Fibroblast of the aortic adventitia (primary cell): ENCODE results near the gene TADA2B. TPM values are rescaled to one million over a fixed set of nuclear protein-coding genes. Genes with fewer than 3 reads are reported as not detected.

Source experiments
- DNase-seq: peaks from one replicate; pipeline ENCODE4 v3.0.0-alpha.2; 2010; ENCODE audit warnings: low read depth
- H3K4me3 ChIP-seq: 2 replicates; pipeline ENCODE4 v1.5.1; 2011; ENCODE audit warnings: low read depth, mild to moderate bottlenecking, control low read depth, low read length, moderate library complexity
- CTCF ChIP-seq: IDR thresholded peaks from 2 replicates; pipeline ENCODE4 v1.5.1; 2011; ENCODE audit warnings: mild to moderate bottlenecking, low read length, control low read depth, inconsistent platforms; ENCODE audit not compliant: insufficient read depth
- total RNA-seq: library from RNA; depleted of rRNA; stranded (reverse); fragments of >200 nt; gene quantifications from 2 replicates; pipeline ENCODE4 v1.2.3, GENCODE V29; 2012; ENCODE audit warnings: low replicate concordance

Gene TADA2B
- 5.6 and 11.5 TPM in 2 replicates for total RNA-seq

DNA sequence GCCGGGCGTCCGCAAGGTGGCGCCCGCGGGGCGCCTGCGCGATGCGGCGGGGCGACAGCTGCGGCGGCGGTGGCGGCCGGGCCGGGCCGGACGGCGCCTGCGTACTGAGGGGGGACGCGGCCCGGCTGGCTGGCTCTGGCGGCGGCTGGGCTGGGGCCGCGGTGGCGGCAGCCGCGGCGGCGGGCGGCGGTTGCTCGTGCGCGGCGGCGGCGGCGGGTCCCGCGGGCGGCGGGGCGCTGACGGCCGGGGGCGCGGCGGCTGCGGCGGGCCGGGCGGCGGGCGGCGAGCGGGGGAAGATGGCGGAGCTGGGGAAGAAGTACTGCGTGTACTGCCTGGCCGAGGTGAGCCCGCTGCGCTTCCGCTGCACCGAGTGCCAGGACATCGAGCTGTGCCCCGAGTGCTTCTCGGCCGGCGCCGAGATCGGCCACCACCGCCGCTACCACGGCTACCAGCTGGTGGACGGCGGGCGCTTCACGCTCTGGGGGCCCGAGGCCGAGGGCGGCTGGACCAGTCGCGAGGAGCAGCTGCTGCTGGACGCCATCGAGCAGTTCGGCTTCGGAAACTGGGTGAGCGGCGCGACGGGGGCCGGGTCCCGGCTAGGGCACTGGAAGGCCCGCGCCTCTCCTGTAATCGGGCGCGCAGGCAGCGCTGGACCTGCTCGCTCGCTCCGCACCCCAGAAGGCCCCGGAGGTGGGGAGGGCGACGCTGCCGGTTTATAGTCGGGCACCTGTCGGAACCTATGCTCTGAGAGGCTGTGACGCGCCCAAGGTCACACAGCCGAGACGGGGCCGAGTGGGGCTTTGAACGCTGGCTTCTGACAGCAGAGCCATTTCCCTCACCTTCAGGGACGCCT, at the start of gene TADA2B:
TSS of gene TADA2B (plus strand) at position 89 of the 853 bp plus-strand sequence. CDS start at position 297, 208 bp downstream.
- peak; percentile 37 for DNase-seq
- H3K4me3 ChIP-seq: peak within 1 kb of the TSS; percentile 91
- peak; percentile 35 for TF ChIP-seq CTCF

GRCh38 chr4:6996481-6996880, 46.7 kb upstream of the TADA2B start:
- H3K4me3 ChIP-seq: no peak overlapping the region
- no peak for DNase-seq
- no peak for TF ChIP-seq CTCF

DNA sequence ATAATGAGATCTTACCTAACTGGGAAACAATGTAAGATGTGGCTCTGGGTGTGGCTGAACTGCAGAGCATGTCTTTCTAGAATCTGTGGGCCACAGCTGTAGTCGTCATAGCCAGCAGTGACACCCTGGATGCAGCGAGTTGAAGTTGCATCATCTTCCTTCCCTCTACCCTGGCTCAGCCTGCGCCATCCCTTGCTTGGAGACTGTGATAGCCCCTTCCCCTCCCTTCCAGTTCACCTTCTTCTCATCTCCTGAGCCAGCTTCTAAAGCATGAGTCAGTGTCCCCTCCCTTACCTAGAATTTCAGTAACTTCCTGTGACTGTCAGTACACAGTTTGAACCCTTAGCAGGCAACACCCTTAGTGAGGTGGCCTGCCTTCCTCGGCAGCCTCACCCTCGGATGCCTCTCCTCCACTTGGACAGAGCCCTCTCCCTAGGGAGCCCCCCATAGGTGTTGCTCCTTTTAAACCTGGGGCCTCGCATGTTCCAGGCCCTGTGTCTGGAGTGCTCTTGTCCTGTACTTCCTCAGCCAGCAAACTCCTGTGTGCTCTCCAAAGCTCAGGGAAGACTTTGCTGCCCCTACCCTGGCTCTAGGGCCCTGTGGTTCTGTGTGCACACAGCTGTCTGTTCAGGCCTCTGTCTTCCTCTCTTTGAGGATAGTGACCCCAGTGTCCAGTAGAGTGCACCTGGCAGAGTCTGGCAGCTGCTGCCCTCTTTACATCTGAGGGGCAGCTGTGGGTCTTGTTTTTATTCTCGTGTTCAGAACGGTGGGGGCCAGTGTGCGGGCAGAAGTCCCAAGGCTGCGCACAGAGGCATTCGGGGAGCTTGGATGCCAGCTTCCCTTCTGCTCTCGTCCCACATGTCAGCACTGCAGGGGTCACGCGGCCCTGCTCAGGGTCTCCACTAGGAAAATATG, 43.7 kb upstream of the TADA2B start:
- no peak for DNase-seq
- no peak overlapping the region for H3K4me3 ChIP-seq
- TF ChIP-seq CTCF: no peak

- no peak for DNase-seq
- no peak for TF ChIP-seq CTCF
- H3K4me3 ChIP-seq: no peak overlapping the region
These were observed 42.6 kb upstream of the TADA2B start for GRCh38 chr4:7000421-7001176.

DNA sequence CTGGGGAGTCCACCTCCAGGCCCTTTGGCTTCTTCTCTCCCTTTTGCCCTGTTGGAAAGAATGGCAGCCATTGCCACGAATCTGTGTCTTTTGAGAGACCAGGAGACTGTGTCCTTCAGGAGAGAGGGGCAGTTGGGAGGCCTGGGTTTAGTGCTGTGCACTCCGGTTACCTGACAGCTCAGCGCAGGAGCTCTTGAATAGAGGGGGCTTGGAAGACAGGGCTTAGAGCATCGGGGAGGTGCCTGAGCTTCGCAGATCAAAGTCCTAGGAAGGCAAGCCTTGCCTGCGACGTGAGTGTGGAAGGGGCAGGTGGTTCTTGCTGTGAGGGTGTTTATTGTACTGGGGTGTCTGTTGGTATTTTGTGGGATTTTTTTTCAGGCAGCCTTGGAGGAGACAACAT, 41.9 kb upstream of the TADA2B start:
- H3K4me3 ChIP-seq: no peak overlapping the region
- no peak for DNase-seq
- TF ChIP-seq CTCF: no peak

GRCh38 chr4:7002336-7002735, 40.8 kb upstream of the TADA2B start:
- no peak overlapping the region for H3K4me3 ChIP-seq
- no peak for TF ChIP-seq CTCF
- DNase-seq: no peak
